Nephron (organoid): ENCODE data around the gene AIFM2.
A peak's percentile ranks its signal among the peaks of the same experiment; 100 is the strongest.

ENCODE experiments used
- H3K27ac Mint-ChIP-seq, 3 experiments: 2 replicates each; pipeline ENCODE4 v1.8.0; 2020; ENCODE audit warnings: mixed read lengths in 3 of 3, mild to moderate bottlenecking in 2 of 3, moderate library complexity in 1 of 3
- H3K27me3 Mint-ChIP-seq: 2 replicates; pipeline ENCODE4 v1.8.0; 2021; ENCODE audit warnings: low read depth, mild to moderate bottlenecking, moderate library complexity, mixed read lengths
- H3K36me3 Mint-ChIP-seq: 2 replicates; pipeline ENCODE4 v1.8.0; 2020; ENCODE audit warnings: low read depth, mixed read lengths
- H3K4me1 Mint-ChIP-seq: 2 replicates; pipeline ENCODE4 v1.8.0; 2020; ENCODE audit warnings: mixed read lengths
- H3K4me3 Mint-ChIP-seq, 3 experiments: 2 replicates each; pipeline ENCODE4 v1.8.0; 2020; ENCODE audit warnings: mild to moderate bottlenecking in 3 of 3, mixed read lengths in 3 of 3, moderate library complexity in 2 of 3
- H3K9me3 Mint-ChIP-seq: 2 replicates; pipeline ENCODE4 v1.8.0; 2020; ENCODE audit warnings: mixed read lengths
- TF ChIP-seq, protein P1 (sequence below), 3 experiments: fragments of 200-600 bp; sonication (generic); IDR thresholded peaks; one replicate each; pipeline ENCODE4 v1.5.0; 2021; ENCODE audit warnings: antibody characterized with exemption in 3 of 3; ENCODE audit not compliant: unreplicated experiment in 3 of 3

The AIFM2 gene

DNA sequence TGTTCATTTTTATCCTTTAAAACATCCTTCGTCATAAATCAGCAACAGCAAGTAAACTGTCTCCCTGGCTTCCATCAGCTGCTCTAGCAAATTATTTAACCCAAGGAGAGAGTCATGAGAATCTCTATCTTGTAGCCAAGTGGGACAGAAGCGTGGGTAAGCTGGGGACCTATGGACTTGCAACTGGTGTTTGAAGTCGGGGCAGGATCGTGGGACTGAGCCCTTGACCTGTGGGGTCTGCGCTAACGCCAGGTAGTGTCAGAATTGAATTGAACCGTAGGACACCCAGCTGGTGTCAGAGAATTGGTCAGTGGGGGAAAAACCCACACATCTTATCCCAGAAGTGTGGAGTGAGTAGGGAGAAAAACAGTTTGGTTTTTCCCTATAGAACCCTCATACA, 13.4 kb downstream of the AIFM2 start:
- TF ChIP-seq, protein P1, sequence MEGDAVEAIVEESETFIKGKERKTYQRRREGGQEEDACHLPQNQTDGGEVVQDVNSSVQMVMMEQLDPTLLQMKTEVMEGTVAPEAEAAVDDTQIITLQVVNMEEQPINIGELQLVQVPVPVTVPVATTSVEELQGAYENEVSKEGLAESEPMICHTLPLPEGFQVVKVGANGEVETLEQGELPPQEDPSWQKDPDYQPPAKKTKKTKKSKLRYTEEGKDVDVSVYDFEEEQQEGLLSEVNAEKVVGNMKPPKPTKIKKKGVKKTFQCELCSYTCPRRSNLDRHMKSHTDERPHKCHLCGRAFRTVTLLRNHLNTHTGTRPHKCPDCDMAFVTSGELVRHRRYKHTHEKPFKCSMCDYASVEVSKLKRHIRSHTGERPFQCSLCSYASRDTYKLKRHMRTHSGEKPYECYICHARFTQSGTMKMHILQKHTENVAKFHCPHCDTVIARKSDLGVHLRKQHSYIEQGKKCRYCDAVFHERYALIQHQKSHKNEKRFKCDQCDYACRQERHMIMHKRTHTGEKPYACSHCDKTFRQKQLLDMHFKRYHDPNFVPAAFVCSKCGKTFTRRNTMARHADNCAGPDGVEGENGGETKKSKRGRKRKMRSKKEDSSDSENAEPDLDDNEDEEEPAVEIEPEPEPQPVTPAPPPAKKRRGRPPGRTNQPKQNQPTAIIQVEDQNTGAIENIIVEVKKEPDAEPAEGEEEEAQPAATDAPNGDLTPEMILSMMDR (IDR thresholded peaks at IDR 0.05; ENCODE audit: unreplicated experiment in 3 of 3) = no peak
- Mint-ChIP-seq H3K27ac (no peak overlapping the region), H3K9me3 (no peaks in the 10 kb centered on the region), H3K4me3 (no peak overlapping the region), H3K27me3 (no peaks in the 10 kb centered on the region), H3K4me1 (no peaks in the 10 kb centered on the region), H3K36me3 (peaks cover 4% of the 10 kb centered on the region)

DNA sequence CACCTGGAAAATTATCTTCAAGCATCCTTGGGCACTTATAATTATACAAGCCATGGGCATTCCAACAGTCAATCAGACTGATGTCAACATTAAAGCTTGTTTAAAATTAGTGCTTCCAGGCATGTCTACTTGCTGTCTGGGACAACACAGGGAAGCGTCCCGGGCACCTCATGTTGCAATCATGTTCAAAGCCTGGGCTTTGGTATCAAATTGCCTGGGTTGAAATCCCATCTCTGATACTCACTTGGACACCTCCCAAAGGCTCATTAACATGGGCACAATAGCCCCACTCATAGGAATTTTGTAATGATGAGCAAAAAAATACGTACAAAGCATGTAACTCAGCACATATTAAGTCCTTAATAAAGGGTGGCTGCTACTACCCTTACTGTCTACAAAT, 14.4 kb downstream of the AIFM2 start:
- no peaks in the 10 kb centered on the region for H3K9me3 Mint-ChIP-seq
- no peaks in the 10 kb centered on the region for H3K4me1 Mint-ChIP-seq
- H3K27ac Mint-ChIP-seq = no peak overlapping the region
- TF ChIP-seq, protein P1 (IDR thresholded peaks at IDR 0.05; ENCODE audit: unreplicated experiment in 3 of 3) = no peak
- no peaks in the 10 kb centered on the region for H3K27me3 Mint-ChIP-seq
- H3K4me3 Mint-ChIP-seq = no peak overlapping the region
- H3K36me3 Mint-ChIP-seq = peaks cover 10% of the 10 kb centered on the region

DNA sequence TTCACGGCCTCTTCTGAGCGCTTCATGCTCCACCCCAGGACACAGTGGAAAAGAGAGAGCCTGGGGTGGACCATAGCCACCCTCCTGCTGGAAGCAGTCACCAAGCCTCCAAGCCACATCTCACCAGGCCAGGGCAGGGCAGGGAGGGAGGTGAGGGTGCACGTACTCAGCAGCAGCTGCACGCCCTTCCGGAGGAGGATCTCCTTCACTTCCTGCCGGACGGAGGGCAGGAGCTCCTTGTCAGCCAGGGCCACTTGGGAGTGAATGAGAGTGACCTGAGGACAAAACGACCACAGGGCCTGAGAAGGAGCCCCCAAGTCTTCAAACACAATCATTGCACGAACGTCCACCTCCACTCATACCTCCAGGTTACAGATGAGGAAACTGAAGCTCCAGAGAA, 15.0 kb downstream of the AIFM2 start:
- TF ChIP-seq, protein P1 (IDR thresholded peaks at IDR 0.05; ENCODE audit: unreplicated experiment in 3 of 3) = no peak
- Mint-ChIP-seq H3K4me3 (no peak overlapping the region), H3K27ac (no peak overlapping the region), H3K4me1 (no peaks in the 10 kb centered on the region), H3K36me3 (peaks cover 15% of the 10 kb centered on the region), H3K27me3 (no peaks in the 10 kb centered on the region), H3K9me3 (no peaks in the 10 kb centered on the region)

DNA sequence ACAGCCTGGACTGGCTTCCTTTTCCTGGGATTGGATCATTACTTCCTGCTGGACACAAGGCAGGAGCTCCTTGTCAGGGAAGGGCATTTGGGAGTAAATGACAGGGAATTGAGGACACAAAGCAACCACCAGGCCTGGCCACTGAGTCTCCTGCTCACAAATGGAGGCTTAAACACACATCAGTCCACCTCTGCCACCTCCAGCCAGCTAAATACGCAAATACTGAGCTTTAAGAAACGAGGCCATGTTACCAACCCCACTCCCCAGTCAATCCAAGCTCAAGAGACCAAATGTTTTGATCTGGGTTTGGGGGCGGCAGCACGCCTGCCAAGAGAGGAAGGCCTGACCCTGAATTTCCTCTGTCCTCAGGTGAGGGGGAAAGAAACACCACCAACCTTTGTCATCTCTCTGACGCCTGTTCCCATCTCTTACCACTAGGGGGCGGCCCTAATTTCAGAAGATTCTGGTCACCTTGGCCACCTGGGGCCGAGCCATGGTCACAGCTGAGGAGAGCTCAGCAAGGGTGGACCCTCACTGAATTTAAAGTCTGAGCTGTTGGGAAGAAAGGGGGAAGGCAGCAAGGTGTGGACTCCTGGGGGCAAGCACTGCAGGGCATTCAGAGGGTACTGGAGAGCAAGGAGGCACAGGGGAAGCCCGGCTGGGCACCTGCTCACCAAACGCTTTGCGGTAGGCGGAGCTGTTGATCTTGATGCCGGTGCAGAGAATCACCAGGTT, 16.5 kb downstream of the AIFM2 start:
- Mint-ChIP-seq H3K27me3 (no peaks in the 10 kb centered on the region), H3K4me1 (no peaks in the 10 kb centered on the region), H3K36me3 (peaks cover 26% of the 10 kb centered on the region), H3K9me3 (no peaks in the 10 kb centered on the region), H3K27ac (no peak overlapping the region), H3K4me3 (no peak overlapping the region)
- TF ChIP-seq, protein P1 (IDR thresholded peaks at IDR 0.05; ENCODE audit: unreplicated experiment in 3 of 3) = peak; percentile 77 to 80 (median 79)

DNA sequence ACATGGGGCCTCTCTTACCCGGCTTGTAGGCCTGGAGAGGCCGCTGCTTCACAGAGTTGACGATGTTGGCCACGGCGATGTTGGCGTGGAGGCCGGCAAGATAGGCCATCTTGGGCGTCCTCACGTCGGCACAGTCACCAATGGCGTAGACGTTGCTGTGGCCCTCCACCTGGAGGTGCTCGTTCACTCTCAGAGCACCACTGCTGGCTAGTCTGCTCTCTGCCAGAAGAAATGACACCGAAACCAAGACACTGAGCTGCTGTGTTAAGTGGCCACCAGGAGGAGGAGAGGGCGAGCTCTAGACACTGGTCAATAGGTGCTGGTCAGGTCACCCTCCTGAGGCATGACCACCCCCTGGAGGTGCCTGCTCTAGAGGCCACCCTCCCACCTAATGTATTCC, 17.7 kb downstream of the AIFM2 start:
- Mint-ChIP-seq H3K4me1 (no peaks in the 10 kb centered on the region), H3K36me3 (peaks cover 31% of the 10 kb centered on the region), H3K4me3 (no peak overlapping the region), H3K27ac (no peak overlapping the region), H3K27me3 (no peaks in the 10 kb centered on the region), H3K9me3 (no peaks in the 10 kb centered on the region)
- TF ChIP-seq, protein P1 (IDR thresholded peaks at IDR 0.05; ENCODE audit: unreplicated experiment in 3 of 3) = no peak

DNA sequence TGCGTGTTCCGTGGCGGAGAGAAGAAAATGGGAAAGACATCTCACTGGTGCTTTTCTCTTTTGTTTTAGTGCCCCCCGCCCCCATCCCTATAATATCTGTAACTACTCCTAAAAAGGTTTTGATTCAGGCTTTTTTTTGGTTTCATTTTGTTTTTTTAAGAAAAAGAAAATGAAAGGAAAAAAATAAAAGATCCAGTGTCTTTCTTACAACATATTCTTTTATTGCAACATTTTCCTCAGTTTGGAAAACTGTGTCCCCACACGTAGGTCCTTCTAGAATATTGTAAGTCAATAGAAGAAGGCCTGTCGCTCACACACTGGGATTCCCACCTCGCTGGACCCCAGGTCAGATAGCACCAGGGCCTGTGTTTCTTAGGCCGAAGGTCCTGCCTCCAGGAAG, 20.6 kb downstream of the AIFM2 start:
- Mint-ChIP-seq H3K27me3 (no peaks in the 10 kb centered on the region), H3K36me3 (peaks cover 47% of the 10 kb centered on the region), H3K4me1 (no peaks in the 10 kb centered on the region), H3K4me3 (no peak overlapping the region), H3K9me3 (no peaks in the 10 kb centered on the region), H3K27ac (no peak overlapping the region)
- TF ChIP-seq, protein P1 (IDR thresholded peaks at IDR 0.05; ENCODE audit: unreplicated experiment in 3 of 3) = no peak
